ENCODE measurements around the gene STN1. TPM values are rescaled to one million over a fixed set of nuclear protein-coding genes. Genes with fewer than 3 reads are reported as not detected.

The STN1 gene, protein sequence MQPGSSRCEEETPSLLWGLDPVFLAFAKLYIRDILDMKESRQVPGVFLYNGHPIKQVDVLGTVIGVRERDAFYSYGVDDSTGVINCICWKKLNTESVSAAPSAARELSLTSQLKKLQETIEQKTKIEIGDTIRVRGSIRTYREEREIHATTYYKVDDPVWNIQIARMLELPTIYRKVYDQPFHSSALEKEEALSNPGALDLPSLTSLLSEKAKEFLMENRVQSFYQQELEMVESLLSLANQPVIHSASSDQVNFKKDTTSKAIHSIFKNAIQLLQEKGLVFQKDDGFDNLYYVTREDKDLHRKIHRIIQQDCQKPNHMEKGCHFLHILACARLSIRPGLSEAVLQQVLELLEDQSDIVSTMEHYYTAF
- total RNA-seq = 10 to 100 TPM; 48.8 to 49.8 TPM

- Mint-ChIP-seq H3K27ac (peak within 1 kb of the TSS; percentile 97), H3K27me3 (ENCODE audit: low read depth) (no peaks in the 10 kb centered on the region), H3K4me3 (peak within 1 kb of the TSS; percentile 98), H3K4me1 (ENCODE audit: low read depth) (peaks cover 36% of the 10 kb centered on the region), H3K9me3 (ENCODE audit: insufficient read depth) (peaks cover 11% of the 10 kb centered on the region), H3K36me3 (ENCODE audit: low read depth) (peaks cover 43% of the 10 kb centered on the region)
- DNase-seq (peak; percentile 97), ATAC-seq (peak; percentile 95)
- ChIA-PET CTCF (interaction anchor here (0.8 to 2.2 kb wide), 3 partner anchors 16 to 206 kb away, joined by 3 to 12 read pairs (median 4); no protein-coding TSS in a partner anchor), POLR2A (interaction anchor here (0.7 to 3.6 kb wide), 6 partner anchors 7 to 203 kb away, joined by 4 to 27 read pairs (median 6); partner anchors contain the start of gene SFR1)
These were observed at the start of gene STN1 for GRCh38 chr10:103918053-103918846. STN1 (minus strand) TSS chr10:103918184; CDS start chr10:103917594, 590 bp downstream.

DNA sequence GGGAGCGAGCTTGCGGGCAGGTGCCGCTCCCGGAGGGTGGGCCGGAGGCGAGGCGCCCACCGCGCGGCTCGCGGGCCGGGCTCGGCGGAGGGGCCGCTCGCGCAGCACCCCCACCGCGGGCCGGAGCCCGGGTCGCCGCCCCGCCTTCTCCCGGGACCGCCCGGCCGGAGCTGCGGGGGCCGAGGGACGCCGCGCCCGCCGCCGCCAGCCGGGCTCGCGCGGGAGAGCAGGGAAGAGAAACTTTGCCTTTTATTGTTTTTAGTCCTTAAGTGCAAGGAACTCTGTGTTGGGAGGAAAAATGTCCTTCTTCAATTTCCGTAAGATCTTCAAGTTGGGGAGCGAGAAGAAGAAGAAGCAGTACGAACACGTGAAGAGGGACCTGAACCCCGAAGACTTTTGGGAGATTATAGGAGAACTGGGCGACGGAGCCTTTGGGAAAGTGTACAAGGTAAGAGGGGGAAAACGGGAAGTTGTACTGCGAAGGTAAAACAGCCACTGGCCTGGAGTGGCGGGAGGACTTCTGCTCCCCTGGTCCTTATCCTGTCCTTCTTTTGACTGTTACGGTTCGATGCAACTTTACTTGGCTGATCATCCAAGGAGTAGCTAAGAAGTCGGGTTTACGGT, 49.6 kb upstream of the STN1 start:
- no peaks in the 10 kb centered on the region for H3K27me3 Mint-ChIP-seq (ENCODE audit: low read depth)
- peak overlapping the region; percentile 88 for H3K4me3 Mint-ChIP-seq
- peaks cover 35% of the 10 kb centered on the region for H3K4me1 Mint-ChIP-seq (ENCODE audit: low read depth)
- H3K36me3 Mint-ChIP-seq (ENCODE audit: low read depth) = peaks cover 20% of the 10 kb centered on the region
- ATAC-seq (peak; percentile 54), DNase-seq (peak; percentile 32)
- no peaks in the 10 kb centered on the region for H3K9me3 Mint-ChIP-seq (ENCODE audit: insufficient read depth)
- ChIA-PET CTCF (interaction anchor here (0.6 to 2.6 kb wide), 7 partner anchors 16 to 156 kb away, joined by 3 to 12 read pairs (median 4); partner anchors contain the start of gene SFR1), POLR2A (interaction anchor here (0.6 to 3.1 kb wide), 7 partner anchors 15 to 154 kb away, joined by 3 to 17 read pairs (median 3); partner anchors contain the start of gene SFR1)
- H3K27ac Mint-ChIP-seq = peak overlapping the region; percentile 78

DNA sequence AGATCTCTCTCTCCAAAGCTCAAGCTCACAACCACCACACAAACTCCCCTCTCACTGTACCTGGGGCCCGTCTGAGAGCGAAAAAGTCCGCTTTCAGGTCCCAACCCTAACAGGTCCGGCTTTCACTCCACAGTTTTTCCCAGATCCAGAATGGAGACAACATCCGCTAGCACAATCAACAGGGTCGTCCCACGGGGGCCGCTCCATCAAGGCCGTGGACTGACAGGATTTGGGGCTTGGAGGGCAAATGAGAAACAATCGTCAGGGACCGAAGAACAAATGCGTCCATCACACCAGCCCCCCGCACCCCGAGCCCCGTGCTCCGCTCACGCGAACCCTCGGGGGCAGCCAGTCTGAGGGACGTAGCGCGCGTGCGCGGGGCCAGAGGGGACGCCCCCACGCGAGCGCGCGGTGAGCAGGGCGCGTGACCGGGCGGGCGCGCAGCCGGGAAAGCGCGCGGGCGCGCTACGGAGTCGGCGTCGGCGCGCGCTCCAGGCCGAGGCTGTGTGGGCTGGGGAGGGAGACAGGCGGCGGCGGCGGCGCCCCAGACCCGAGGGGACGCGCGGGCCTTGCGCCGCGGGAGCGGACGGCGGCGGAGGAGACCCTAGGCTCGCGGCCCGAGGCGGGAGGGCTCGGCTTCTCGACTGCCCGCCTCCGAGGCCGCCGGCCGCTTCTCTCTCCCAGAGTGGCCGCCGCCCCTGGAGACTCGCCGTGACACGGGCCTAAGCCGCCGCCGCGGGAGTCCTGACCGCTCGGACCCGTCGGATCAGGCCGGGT, 48.9 kb upstream of the STN1 start, which contains the start of gene SLK:
SLK (plus strand) TSS at position 470 of the 777 bp plus-strand sequence. CDS start 606 bp downstream, outside the sequence.
- peak within 1 kb of the TSS; percentile 95 for H3K27ac Mint-ChIP-seq
- POLR2A ChIA-PET = interaction anchor here (0.6 to 3.1 kb wide), 4 partner anchors 58 to 155 kb away, joined by 3 to 17 read pairs (median 4); partner anchors contain the start of gene SFR1
- H3K4me3 Mint-ChIP-seq = peak within 1 kb of the TSS; percentile 96
- H3K9me3 Mint-ChIP-seq (ENCODE audit: insufficient read depth) = no peaks in the 10 kb centered on the region
- peak; percentile 85 for ATAC-seq
- no peaks in the 10 kb centered on the region for H3K27me3 Mint-ChIP-seq (ENCODE audit: low read depth)
- peak; percentile 85 for DNase-seq
- CTCF ChIA-PET = interaction anchor here (0.9 to 2.0 kb wide), 4 partner anchors 17 to 157 kb away, joined by 3 to 4 read pairs (median 4); partner anchors contain the start of gene SFR1
- H3K4me1 Mint-ChIP-seq (ENCODE audit: low read depth) = peaks cover 32% of the 10 kb centered on the region
- H3K36me3 Mint-ChIP-seq (ENCODE audit: low read depth) = peaks cover 17% of the 10 kb centered on the region

- ChIA-PET CTCF (no interaction called here), POLR2A (interaction anchor here (1.1 kb wide), 1 partner anchor 161 kb away, joined by 3 read pairs; the partner anchor contains the start of gene SFR1)
- no peak overlapping the region for H3K4me3 Mint-ChIP-seq
- ATAC-seq = no peak
- no peaks in the 10 kb centered on the region for H3K4me1 Mint-ChIP-seq (ENCODE audit: low read depth)
- no peaks in the 10 kb centered on the region for H3K9me3 Mint-ChIP-seq (ENCODE audit: insufficient read depth)
- H3K36me3 Mint-ChIP-seq (ENCODE audit: low read depth) = no peaks in the 10 kb centered on the region
- DNase-seq = no peak
- H3K27ac Mint-ChIP-seq = no peak overlapping the region
- H3K27me3 Mint-ChIP-seq (ENCODE audit: low read depth) = peaks cover 9% of the 10 kb centered on the region
These were observed 42.1 kb upstream of the STN1 start for GRCh38 chr10:103960103-103960502.

- Mint-ChIP-seq H3K36me3 (ENCODE audit: low read depth) (peaks cover 2% of the 10 kb centered on the region), H3K4me1 (ENCODE audit: low read depth) (no peaks in the 10 kb centered on the region), H3K27ac (no peak overlapping the region), H3K9me3 (ENCODE audit: insufficient read depth) (no peaks in the 10 kb centered on the region), H3K4me3 (no peak overlapping the region), H3K27me3 (ENCODE audit: low read depth) (peaks cover 9% of the 10 kb centered on the region)
- DNase-seq (no peak), ATAC-seq (no peak)
- CTCF ChIA-PET = no interaction called here
- POLR2A ChIA-PET = no interaction called here
These were observed 41.0 kb upstream of the STN1 start for GRCh38 chr10:103958996-103959395.

- Mint-ChIP-seq H3K9me3 (ENCODE audit: insufficient read depth) (no peaks in the 10 kb centered on the region), H3K27ac (no peak overlapping the region), H3K27me3 (ENCODE audit: low read depth) (peaks cover 13% of the 10 kb centered on the region), H3K4me1 (ENCODE audit: low read depth) (peaks cover 7% of the 10 kb centered on the region), H3K4me3 (no peak overlapping the region), H3K36me3 (ENCODE audit: low read depth) (peaks cover 2% of the 10 kb centered on the region)
- CTCF ChIA-PET = interaction anchor here (0.6 kb wide), 1 partner anchor 9 kb away, joined by 3 read pairs; no protein-coding TSS in a partner anchor
- ATAC-seq = no peak
- no peak for DNase-seq
- POLR2A ChIA-PET = no interaction called here
These were observed 36.6 kb upstream of the STN1 start for GRCh38 chr10:103954543-103954942.

DNA sequence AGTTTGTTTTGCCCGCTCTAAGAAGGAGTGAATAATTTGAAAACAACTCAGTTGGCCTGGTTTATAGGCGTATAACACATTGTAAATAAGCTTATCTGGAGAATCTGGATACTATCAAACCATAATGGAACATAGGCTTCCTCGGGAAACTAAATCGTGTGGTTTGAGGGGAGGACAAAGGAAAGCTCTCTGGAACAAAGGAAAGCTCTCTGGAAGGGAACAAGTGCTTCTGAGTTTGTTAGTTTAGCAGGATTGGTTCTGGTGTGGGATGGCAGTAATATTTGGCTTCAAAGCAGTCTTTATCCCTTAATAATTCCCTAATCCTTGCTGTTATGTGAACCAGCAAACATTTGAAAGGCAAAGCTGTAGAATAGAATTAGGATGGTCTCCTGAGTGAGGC, 34.0 kb upstream of the STN1 start:
- Mint-ChIP-seq H3K36me3 (ENCODE audit: low read depth) (peaks cover 2% of the 10 kb centered on the region), H3K27me3 (ENCODE audit: low read depth) (peaks cover 7% of the 10 kb centered on the region), H3K9me3 (ENCODE audit: insufficient read depth) (no peaks in the 10 kb centered on the region), H3K4me1 (ENCODE audit: low read depth) (peaks cover 19% of the 10 kb centered on the region), H3K4me3 (no peak overlapping the region), H3K27ac (no peak overlapping the region)
- ATAC-seq (no peak), DNase-seq (no peak)
- ChIA-PET POLR2A (no interaction called here), CTCF (interaction anchor here (1.1 to 1.6 kb wide), 5 partner anchors 10 to 64 kb away, joined by 3 to 5 read pairs (median 3); no protein-coding TSS in a partner anchor)

GRCh38 chr10:103951183-103951582, 33.2 kb upstream of the STN1 start:
- ATAC-seq = no peak
- Mint-ChIP-seq H3K4me1 (ENCODE audit: low read depth) (peaks cover 20% of the 10 kb centered on the region), H3K9me3 (ENCODE audit: insufficient read depth) (no peaks in the 10 kb centered on the region), H3K27ac (no peak overlapping the region), H3K4me3 (no peak overlapping the region), H3K27me3 (ENCODE audit: low read depth) (peaks cover 7% of the 10 kb centered on the region), H3K36me3 (ENCODE audit: low read depth) (peaks cover 2% of the 10 kb centered on the region)
- DNase-seq = no peak
- ChIA-PET POLR2A (no interaction called here), CTCF (interaction anchor here (1.3 to 1.6 kb wide), 3 partner anchors 11 to 30 kb away, joined by 3 read pairs; no protein-coding TSS in a partner anchor)

GRCh38 chr10:103949728-103950127, 31.7 kb upstream of the STN1 start:
- DNase-seq (no peak), ATAC-seq (no peak)
- Mint-ChIP-seq H3K4me1 (ENCODE audit: low read depth) (peaks cover 20% of the 10 kb centered on the region), H3K36me3 (ENCODE audit: low read depth) (peaks cover 2% of the 10 kb centered on the region), H3K9me3 (ENCODE audit: insufficient read depth) (no peaks in the 10 kb centered on the region), H3K27ac (no peak overlapping the region), H3K27me3 (ENCODE audit: low read depth) (peaks cover 4% of the 10 kb centered on the region), H3K4me3 (no peak overlapping the region)
- ChIA-PET CTCF (interaction anchor here (1.0 to 1.4 kb wide), 2 partner anchors 23 to 36 kb away, joined by 3 read pairs; no protein-coding TSS in a partner anchor), POLR2A (interaction anchor here (0.7 kb wide), 1 partner anchor 116 kb away, joined by 3 read pairs; no protein-coding TSS in a partner anchor)

DNA sequence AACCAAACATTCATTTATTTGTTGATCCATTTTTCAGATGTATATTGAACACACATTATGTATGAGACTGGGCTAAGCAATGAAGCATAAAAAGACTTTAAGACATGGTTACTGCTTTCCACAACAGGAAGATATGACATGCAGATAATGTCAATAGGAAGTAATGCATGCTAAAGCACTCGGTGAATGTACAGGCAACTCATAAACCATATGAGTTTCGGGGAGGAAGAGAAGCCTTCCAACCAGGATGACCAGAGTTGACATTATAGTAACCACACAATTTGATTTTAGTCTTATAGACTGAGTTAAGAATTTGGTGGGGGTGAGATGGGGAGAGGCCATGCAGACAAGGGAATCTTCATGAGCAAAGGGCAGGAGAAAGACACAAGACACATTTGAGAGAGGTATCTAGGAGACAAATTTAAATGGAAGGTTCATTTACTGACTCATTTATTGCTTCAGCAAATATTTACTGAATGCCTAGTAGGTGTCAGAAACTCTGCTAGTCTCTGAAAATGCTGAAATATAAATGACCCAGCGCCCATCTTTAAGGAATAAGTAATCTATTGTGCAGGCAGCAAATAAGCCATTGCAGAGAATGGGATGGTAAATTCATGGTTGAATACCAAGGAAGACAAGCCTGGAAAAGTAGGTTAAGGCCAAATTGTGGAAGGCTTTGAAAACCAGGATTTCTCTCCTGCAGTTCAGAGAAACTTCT, 30.0 kb upstream of the STN1 start:
- no peak overlapping the region for H3K4me3 Mint-ChIP-seq

More for the DNA sequence above, 30.0 kb upstream of the STN1 start:
- ATAC-seq (peak; percentile 51), DNase-seq (no peak)
- ChIA-PET POLR2A (no interaction called here), CTCF (no interaction called here)
- H3K27ac Mint-ChIP-seq = peak overlapping the region; percentile 14
- no peaks in the 10 kb centered on the region for H3K36me3 Mint-ChIP-seq (ENCODE audit: low read depth)
- H3K9me3 Mint-ChIP-seq (ENCODE audit: insufficient read depth) = no peaks in the 10 kb centered on the region
- peaks cover 20% of the 10 kb centered on the region for H3K4me1 Mint-ChIP-seq (ENCODE audit: low read depth)
- H3K27me3 Mint-ChIP-seq (ENCODE audit: low read depth) = peaks cover 6% of the 10 kb centered on the region

Data from activated CD8-positive, alpha-beta T cell treated with anti-CD3 and anti-CD28 coated beads, Interleukin-2, amount 10 ng/mL, durations not matched to agents 7 days and 5 days (primary cell).